ENCODE measurements around the gene CLOCK.

The CLOCK gene

DNA sequence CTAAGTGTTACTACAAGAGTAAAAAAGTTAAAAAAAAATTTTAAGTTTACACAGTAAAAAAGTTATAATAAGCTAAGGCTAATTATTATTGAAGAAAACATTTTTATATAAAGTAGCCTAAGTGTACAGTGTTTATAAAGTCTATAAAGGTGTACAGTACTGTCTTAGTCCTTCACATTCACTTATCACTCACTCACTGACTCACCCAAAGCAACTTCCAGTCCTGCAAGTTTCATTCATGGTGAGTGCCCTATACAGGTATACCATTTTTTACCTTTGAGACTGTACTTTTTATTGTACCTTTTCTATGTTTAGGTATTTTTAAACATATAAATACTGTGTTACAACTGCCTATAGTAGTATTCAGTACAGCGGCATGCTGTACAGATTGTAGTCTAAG is 76.7 kb downstream of the CLOCK start:
- Histone ChIP-seq H3K9me3 (ENCODE audit: control insufficient read depth, low read length) (peaks cover 6% of the 10 kb centered on the region), H3K27me3 (replicated peaks; ENCODE audit: control insufficient read depth, insufficient read depth, low read length) (no peaks in the 10 kb centered on the region), H3K4me1 (ENCODE audit: control insufficient read depth, insufficient read depth, low read length) (peaks cover 3% of the 10 kb centered on the region), H3K4me3 (ENCODE audit: low read length) (no peak overlapping the region), H3K9ac (ENCODE audit: low read length) (no peak overlapping the region), H3K36me3 (ENCODE audit: control insufficient read depth, insufficient read depth, low read length, severe bottlenecking) (peaks cover 58% of the 10 kb centered on the region)
- DNase-seq (ENCODE audit: low read depth), result no peak

DNA sequence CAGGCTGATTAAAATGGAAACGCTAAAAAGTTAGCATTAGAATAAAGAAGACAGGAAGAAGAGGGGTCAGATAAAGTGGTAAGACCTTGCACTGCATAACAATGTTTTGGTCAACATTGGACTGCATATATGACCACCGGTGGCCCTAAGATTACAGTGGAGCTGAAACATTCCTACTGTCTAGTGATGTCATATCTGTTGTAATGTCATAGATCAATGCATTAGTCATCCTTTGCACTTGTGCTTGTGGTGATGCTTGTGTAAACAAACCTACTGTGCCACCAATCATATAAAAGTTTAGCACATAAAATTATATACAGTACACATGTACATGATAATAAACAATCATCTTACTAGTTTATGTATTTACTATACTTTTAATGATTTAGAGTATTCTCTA is 78.0 kb downstream of the CLOCK start:
- H3K9me3 ChIP-seq (ENCODE audit: control insufficient read depth, low read length), result no peaks in the 10 kb centered on the region
- H3K27me3 ChIP-seq (replicated peaks; ENCODE audit: control insufficient read depth, insufficient read depth, low read length), result no peaks in the 10 kb centered on the region
- H3K4me3 ChIP-seq (ENCODE audit: low read length), result no peak overlapping the region
- H3K36me3 ChIP-seq (ENCODE audit: control insufficient read depth, insufficient read depth, low read length, severe bottlenecking), result peaks cover 58% of the 10 kb centered on the region
- H3K4me1 ChIP-seq (ENCODE audit: control insufficient read depth, insufficient read depth, low read length), result no peaks in the 10 kb centered on the region
- no peak overlapping the region for H3K9ac ChIP-seq (ENCODE audit: low read length)
- peak; percentile 36 for DNase-seq (ENCODE audit: low read depth)

DNA sequence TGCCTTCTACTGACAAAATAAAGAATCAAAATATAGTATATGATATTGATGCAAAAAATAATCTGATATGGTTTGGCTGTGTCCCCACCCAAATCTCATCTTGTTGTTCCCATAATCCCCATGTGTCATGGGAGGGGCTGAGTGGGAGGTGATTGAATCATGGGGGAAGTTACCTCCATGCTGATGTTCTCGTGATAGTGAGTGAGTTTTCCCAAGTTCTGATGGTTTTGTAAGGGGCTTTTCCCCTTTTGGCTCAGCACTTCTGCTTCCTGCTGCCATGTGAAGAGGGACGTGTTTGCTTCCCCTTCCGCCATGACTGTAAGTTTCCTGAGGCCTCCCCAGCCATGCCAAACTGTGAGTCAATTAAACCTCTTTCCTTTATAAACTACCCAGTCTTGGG is 80.7 kb downstream of the CLOCK start:
- no peaks in the 10 kb centered on the region for H3K4me1 ChIP-seq (ENCODE audit: control insufficient read depth, insufficient read depth, low read length)
- H3K9me3 ChIP-seq (ENCODE audit: control insufficient read depth, low read length), result no peaks in the 10 kb centered on the region
- H3K27me3 ChIP-seq (replicated peaks; ENCODE audit: control insufficient read depth, insufficient read depth, low read length), result no peaks in the 10 kb centered on the region
- H3K36me3 ChIP-seq (ENCODE audit: control insufficient read depth, insufficient read depth, low read length, severe bottlenecking), result peaks cover 64% of the 10 kb centered on the region
- H3K9ac ChIP-seq (ENCODE audit: low read length), result no peak overlapping the region
- no peak for DNase-seq (ENCODE audit: low read depth)
- no peak overlapping the region for H3K4me3 ChIP-seq (ENCODE audit: low read length)

DNA sequence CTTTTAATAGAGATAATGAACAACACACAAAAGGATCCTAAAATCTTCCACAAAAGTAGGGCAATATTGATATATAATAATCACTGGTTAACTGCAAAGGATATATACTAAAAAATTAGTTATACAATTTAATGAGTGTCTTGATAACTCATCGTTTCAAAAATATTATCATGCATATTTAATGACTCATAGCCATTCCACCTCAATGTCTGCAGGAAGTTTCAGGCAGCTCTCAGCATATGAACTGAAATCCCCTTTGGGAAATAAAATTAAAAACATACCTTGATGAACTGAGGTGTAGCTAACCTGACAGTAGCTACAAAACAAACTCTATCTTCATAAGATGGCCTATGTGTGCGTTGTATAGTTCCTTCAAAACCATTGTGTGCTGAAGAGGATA is 88.1 kb downstream of the CLOCK start:
- Histone ChIP-seq H3K9me3 (ENCODE audit: control insufficient read depth, low read length) (no peaks in the 10 kb centered on the region), H3K36me3 (ENCODE audit: control insufficient read depth, insufficient read depth, low read length, severe bottlenecking) (peaks cover 26% of the 10 kb centered on the region), H3K27me3 (replicated peaks; ENCODE audit: control insufficient read depth, insufficient read depth, low read length) (no peaks in the 10 kb centered on the region), H3K4me3 (ENCODE audit: low read length) (peak overlapping the region; percentile 24), H3K4me1 (ENCODE audit: control insufficient read depth, insufficient read depth, low read length) (peaks cover 11% of the 10 kb centered on the region), H3K9ac (ENCODE audit: low read length) (no peak overlapping the region)
- DNase-seq (ENCODE audit: low read depth), result no peak

DNA sequence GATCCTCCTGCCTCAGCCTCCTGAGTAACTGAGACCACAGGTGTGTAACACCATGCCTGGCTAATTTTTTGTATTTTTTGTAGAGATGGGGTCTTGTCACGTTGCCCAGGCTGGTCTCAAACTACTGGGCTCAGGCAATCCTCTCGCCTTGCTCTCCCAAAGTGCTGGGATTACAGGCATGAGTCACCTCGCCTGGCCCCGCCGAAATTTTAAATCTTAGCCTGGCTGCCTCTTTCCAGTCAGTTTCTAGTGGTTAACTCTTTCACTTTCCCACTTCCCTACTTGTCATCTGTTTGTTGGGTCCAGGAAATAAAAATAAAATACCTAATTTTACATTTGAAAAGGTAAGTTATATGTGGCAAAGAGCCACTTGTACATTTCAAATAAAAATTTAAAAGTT is 88.5 kb downstream of the CLOCK start:
- H3K9me3 ChIP-seq (ENCODE audit: control insufficient read depth, low read length), result no peaks in the 10 kb centered on the region
- H3K36me3 ChIP-seq (ENCODE audit: control insufficient read depth, insufficient read depth, low read length, severe bottlenecking), result peaks cover 26% of the 10 kb centered on the region
- H3K4me1 ChIP-seq (ENCODE audit: control insufficient read depth, insufficient read depth, low read length), result peaks cover 11% of the 10 kb centered on the region
- peak overlapping the region; percentile 24 for H3K4me3 ChIP-seq (ENCODE audit: low read length)
- no peaks in the 10 kb centered on the region for H3K27me3 ChIP-seq (replicated peaks; ENCODE audit: control insufficient read depth, insufficient read depth, low read length)
- peak; percentile 72 for DNase-seq (ENCODE audit: low read depth)
- H3K9ac ChIP-seq (ENCODE audit: low read length), result no peak overlapping the region

DNA sequence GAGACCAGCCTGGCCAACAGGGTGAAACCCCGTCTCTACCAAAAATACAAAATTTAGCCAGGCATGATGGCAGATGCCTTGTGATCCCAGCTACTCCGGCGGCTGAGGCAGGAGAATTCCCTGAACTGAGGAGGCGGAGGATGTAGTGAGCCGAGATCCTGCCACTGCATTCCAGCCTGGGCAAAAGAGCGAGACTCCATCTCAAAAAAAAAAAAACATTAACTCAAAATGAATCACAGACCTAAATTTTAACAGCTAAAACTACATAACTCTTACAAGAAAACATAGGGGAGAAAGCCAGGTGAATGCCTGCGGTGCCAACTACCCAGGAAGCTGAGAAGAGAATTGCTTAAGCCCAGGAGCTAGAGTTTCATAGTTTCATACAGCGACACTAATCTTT is 96.1 kb downstream of the CLOCK start:
- no peak for DNase-seq (ENCODE audit: low read depth)
- H3K4me3 ChIP-seq (ENCODE audit: low read length), result no peak overlapping the region
- no peaks in the 10 kb centered on the region for H3K9me3 ChIP-seq (ENCODE audit: control insufficient read depth, low read length)
- H3K36me3 ChIP-seq (ENCODE audit: control insufficient read depth, insufficient read depth, low read length, severe bottlenecking), result peaks cover 61% of the 10 kb centered on the region
- H3K27me3 ChIP-seq (replicated peaks; ENCODE audit: control insufficient read depth, insufficient read depth, low read length), result no peaks in the 10 kb centered on the region
- H3K9ac ChIP-seq (ENCODE audit: low read length), result no peak overlapping the region
- peaks cover 16% of the 10 kb centered on the region for H3K4me1 ChIP-seq (ENCODE audit: control insufficient read depth, insufficient read depth, low read length)

DNA sequence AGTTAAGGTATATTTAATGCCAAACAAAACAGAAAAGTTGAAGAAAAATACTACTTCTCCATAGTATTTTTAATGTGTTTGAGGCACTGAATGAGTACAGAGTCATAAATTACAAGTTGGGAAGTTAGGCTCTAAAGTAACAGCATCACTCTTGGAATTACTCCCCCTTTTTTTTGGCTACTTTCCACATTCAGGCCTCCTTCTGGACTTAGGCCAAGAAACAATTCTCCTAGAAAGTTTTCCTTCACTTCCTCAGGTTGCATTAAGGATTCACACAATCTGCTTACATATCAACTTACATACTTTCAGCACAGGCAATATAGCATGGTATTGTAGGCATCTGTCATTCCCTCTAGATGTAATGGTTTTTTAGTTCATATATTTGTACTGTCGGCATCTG is 98.9 kb downstream of the CLOCK start:
- peaks cover 17% of the 10 kb centered on the region for H3K4me1 ChIP-seq (ENCODE audit: control insufficient read depth, insufficient read depth, low read length)
- H3K4me3 ChIP-seq (ENCODE audit: low read length), result no peak overlapping the region
- peaks cover 69% of the 10 kb centered on the region for H3K36me3 ChIP-seq (ENCODE audit: control insufficient read depth, insufficient read depth, low read length, severe bottlenecking)
- no peaks in the 10 kb centered on the region for H3K9me3 ChIP-seq (ENCODE audit: control insufficient read depth, low read length)
- DNase-seq (ENCODE audit: low read depth), result peak; percentile 41
- no peak overlapping the region for H3K9ac ChIP-seq (ENCODE audit: low read length)
- H3K27me3 ChIP-seq (replicated peaks; ENCODE audit: control insufficient read depth, insufficient read depth, low read length), result no peaks in the 10 kb centered on the region

DNA sequence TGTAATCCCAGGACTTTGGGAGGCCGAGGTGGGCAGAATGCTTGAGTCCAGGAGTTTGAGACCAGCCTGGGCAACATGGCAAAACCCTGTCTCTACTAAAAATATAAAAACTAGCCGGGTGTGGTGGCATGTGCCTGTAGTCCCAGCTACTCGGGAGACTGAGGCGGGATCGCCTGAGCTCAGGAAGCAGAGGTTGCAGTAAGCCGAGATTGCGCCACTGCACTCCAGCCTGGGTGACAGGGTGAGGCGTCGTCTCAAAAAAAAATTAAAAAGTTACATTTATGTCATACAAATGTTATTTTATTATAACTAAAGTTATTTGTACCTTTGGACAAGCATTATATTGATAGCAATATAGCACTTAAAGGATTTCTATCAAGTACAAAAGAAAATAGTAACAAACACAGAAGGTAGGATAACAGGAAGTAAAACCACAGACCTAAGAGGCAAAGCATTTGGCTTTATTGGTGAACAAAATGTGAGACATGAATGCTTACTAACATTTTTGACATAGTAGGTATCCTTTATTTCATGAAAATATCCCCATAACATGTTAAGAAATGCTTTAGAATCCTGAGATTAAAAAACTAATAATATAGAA is 99.5 kb downstream of the CLOCK start:
- H3K9ac ChIP-seq (ENCODE audit: low read length), result no peak overlapping the region
- no peak for DNase-seq (ENCODE audit: low read depth)
- H3K4me1 ChIP-seq (ENCODE audit: control insufficient read depth, insufficient read depth, low read length), result peaks cover 19% of the 10 kb centered on the region
- no peaks in the 10 kb centered on the region for H3K27me3 ChIP-seq (replicated peaks; ENCODE audit: control insufficient read depth, insufficient read depth, low read length)
- H3K9me3 ChIP-seq (ENCODE audit: control insufficient read depth, low read length), result no peaks in the 10 kb centered on the region
- H3K4me3 ChIP-seq (ENCODE audit: low read length), result no peak overlapping the region
- peaks cover 67% of the 10 kb centered on the region for H3K36me3 ChIP-seq (ENCODE audit: control insufficient read depth, insufficient read depth, low read length, severe bottlenecking)

DNA sequence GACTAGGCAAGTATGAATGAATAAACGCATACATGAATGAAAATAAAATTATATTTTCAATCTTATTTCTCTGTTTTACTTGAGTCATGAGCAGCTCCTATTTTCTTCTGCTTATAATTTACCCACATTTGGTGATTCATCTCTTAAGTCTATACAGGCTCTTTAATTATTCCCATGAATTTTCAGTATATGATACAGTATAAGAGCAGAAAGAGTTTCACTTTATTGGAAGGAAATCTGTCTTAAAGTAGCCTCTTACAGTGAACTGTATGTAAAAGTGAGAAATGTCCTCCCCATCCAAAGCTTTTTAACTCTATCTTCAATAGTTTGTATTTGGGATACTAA is 100.2 kb downstream of the CLOCK start:
- DNase-seq (ENCODE audit: low read depth), result no peak
- Histone ChIP-seq H3K27me3 (replicated peaks; ENCODE audit: control insufficient read depth, insufficient read depth, low read length) (no peaks in the 10 kb centered on the region), H3K4me1 (ENCODE audit: control insufficient read depth, insufficient read depth, low read length) (peaks cover 19% of the 10 kb centered on the region), H3K9ac (ENCODE audit: low read length) (no peak overlapping the region), H3K4me3 (ENCODE audit: low read length) (no peak overlapping the region), H3K36me3 (ENCODE audit: control insufficient read depth, insufficient read depth, low read length, severe bottlenecking) (peaks cover 65% of the 10 kb centered on the region), H3K9me3 (ENCODE audit: control insufficient read depth, low read length) (no peaks in the 10 kb centered on the region)

DNA sequence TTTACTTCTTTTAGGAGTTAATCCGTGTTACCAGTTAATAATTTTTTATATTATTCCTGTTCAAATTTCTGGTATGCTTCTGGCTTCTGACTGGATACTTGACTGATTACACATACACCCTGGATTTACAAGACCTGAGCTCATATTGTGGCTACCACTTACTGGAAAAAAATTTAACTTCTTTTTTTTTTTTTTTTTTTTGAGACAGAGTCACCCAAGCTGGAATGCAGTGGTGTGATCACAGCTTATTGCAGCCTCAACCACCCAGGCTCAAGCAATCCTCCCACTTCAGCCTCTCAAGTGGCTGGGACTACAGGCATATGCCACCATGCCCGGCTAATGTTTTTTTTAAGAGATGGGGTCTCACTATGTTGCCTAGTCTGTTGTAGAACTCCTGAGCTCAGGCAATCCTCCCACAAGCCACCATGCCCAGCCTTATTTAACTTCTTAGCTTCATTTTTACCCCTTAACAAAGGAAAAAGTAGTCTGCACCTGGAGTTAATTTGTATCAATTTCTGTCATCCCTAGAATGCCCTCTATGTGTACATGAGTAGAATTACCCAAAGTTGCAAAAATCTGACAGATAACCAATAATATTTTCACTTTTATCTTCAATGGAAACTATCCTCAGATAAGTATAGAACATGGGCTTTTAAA is 100.7 kb downstream of the CLOCK start:
- H3K9me3 ChIP-seq (ENCODE audit: control insufficient read depth, low read length), result no peaks in the 10 kb centered on the region
- no peak overlapping the region for H3K4me3 ChIP-seq (ENCODE audit: low read length)
- H3K4me1 ChIP-seq (ENCODE audit: control insufficient read depth, insufficient read depth, low read length), result peaks cover 19% of the 10 kb centered on the region
- no peak overlapping the region for H3K9ac ChIP-seq (ENCODE audit: low read length)
- H3K36me3 ChIP-seq (ENCODE audit: control insufficient read depth, insufficient read depth, low read length, severe bottlenecking), result peaks cover 63% of the 10 kb centered on the region
- no peaks in the 10 kb centered on the region for H3K27me3 ChIP-seq (replicated peaks; ENCODE audit: control insufficient read depth, insufficient read depth, low read length)
- DNase-seq (ENCODE audit: low read depth), result no peak

DNA sequence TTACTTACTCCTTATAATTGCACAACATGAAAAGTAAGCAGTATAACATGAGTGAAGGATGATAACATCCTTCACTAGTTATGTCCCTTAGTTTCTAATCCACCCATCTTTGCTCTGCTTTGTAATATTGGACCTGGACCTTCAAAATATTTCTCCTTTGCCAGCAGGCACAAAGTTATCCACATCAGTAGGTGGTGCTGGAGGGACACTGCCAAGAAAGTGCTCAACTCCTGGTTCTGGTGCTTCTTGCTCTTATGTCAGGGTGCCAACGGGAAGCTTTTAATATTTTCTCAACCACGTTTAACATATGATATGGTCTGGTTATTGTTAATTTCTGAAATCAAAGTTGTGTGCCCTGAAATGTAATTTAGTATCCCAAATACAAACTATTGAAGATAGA is 101.9 kb downstream of the CLOCK start:
- Histone ChIP-seq H3K36me3 (ENCODE audit: control insufficient read depth, insufficient read depth, low read length, severe bottlenecking) (peaks cover 56% of the 10 kb centered on the region), H3K9ac (ENCODE audit: low read length) (no peak overlapping the region), H3K27me3 (replicated peaks; ENCODE audit: control insufficient read depth, insufficient read depth, low read length) (no peaks in the 10 kb centered on the region), H3K4me3 (ENCODE audit: low read length) (no peak overlapping the region), H3K4me1 (ENCODE audit: control insufficient read depth, insufficient read depth, low read length) (peaks cover 19% of the 10 kb centered on the region), H3K9me3 (ENCODE audit: control insufficient read depth, low read length) (no peaks in the 10 kb centered on the region)
- DNase-seq (ENCODE audit: low read depth), result peak; percentile 54

DNA sequence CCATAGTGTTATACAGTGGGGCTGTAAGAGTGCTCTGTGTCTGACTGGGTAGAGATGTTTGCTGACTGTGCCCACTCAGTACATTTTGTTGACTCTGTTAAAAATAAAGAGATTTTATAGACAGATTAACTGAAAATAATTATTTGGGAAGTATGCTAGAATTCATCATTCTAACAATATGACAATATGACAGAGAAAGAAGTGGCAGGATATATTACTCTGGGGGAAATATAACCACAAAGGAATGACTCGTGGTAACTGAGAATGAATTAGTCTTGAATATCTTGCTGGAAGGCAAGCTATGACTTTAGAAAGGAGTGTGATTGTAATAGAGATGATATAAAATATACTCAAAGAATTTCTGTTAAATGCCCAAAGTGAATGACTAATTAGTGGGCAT is 104.2 kb downstream of the CLOCK start:
- H3K36me3 ChIP-seq (ENCODE audit: control insufficient read depth, insufficient read depth, low read length, severe bottlenecking), result peaks cover 38% of the 10 kb centered on the region
- no peaks in the 10 kb centered on the region for H3K27me3 ChIP-seq (replicated peaks; ENCODE audit: control insufficient read depth, insufficient read depth, low read length)
- H3K4me3 ChIP-seq (ENCODE audit: low read length), result no peak overlapping the region
- DNase-seq (ENCODE audit: low read depth), result no peak
- no peak overlapping the region for H3K9ac ChIP-seq (ENCODE audit: low read length)
- H3K9me3 ChIP-seq (ENCODE audit: control insufficient read depth, low read length), result no peaks in the 10 kb centered on the region
- H3K4me1 ChIP-seq (ENCODE audit: control insufficient read depth, insufficient read depth, low read length), result peaks cover 13% of the 10 kb centered on the region
